Fibroblast of peridontal ligament (primary cell): ENCODE measurements around the gene LDLRAD2.
"Not testable (repeated sequence)": the region's sequence is repeated elsewhere in the genome, so short reads cannot be mapped to it uniquely, and the experiment has no call there.

ENCODE experiments used
- DNase-seq: peaks from one replicate; pipeline ENCODE4 v3.0.0-alpha.2; 2010; ENCODE audit errors: extremely low read depth

Gene LDLRAD2

GRCh38 chr1:21811875-21812305, at the start of gene LDLRAD2:
Gene LDLRAD2, plus strand, starts transcription at chr1:21812265. Its CDS starts 187 bp downstream, at chr1:21812452.
- DNase-seq = peak; percentile 51

GRCh38 chr1:21763236-21763635, 48.8 kb upstream of the LDLRAD2 start:
- DNase-seq = no peak

GRCh38 chr1:21763694-21764419, 48.2 kb upstream of the LDLRAD2 start:
- DNase-seq = no peak

- peak; percentile 98 for DNase-seq
These were observed 47.2 kb upstream of the LDLRAD2 start for GRCh38 chr1:21764615-21765423.

- DNase-seq = no peak
These were observed 45.9 kb upstream of the LDLRAD2 start for GRCh38 chr1:21766210-21766609.

- not testable (repeated sequence) for DNase-seq
These were observed 45.0 kb upstream of the LDLRAD2 start for GRCh38 chr1:21767106-21767505.

GRCh38 chr1:21770201-21770600, 41.9 kb upstream of the LDLRAD2 start:
- no peak for DNase-seq

GRCh38 chr1:21770602-21771001, 41.5 kb upstream of the LDLRAD2 start:
- DNase-seq = not testable (repeated sequence)

GRCh38 chr1:21771672-21772071, 40.4 kb upstream of the LDLRAD2 start:
- DNase-seq = not testable (repeated sequence)

GRCh38 chr1:21773585-21773984, 38.5 kb upstream of the LDLRAD2 start:
- DNase-seq = no peak

GRCh38 chr1:21774835-21775549, 37.1 kb upstream of the LDLRAD2 start:
- no peak for DNase-seq

- DNase-seq = no peak
These were observed 36.5 kb upstream of the LDLRAD2 start for GRCh38 chr1:21775550-21775914.

GRCh38 chr1:21775985-21776562, 36.0 kb upstream of the LDLRAD2 start:
- peak; percentile 80 for DNase-seq

GRCh38 chr1:21776925-21777324, 35.1 kb upstream of the LDLRAD2 start:
- DNase-seq = not testable (repeated sequence)

- DNase-seq = no peak
These were observed 33.7 kb upstream of the LDLRAD2 start for GRCh38 chr1:21778405-21778727.

GRCh38 chr1:21779613-21780521, 32.2 kb upstream of the LDLRAD2 start:
- no peak for DNase-seq

- peak; percentile 65 for DNase-seq
These were observed 30.2 kb upstream of the LDLRAD2 start for GRCh38 chr1:21781815-21782348.

- peak; percentile 65 for DNase-seq
These were observed 29.7 kb upstream of the LDLRAD2 start for GRCh38 chr1:21782349-21782867.

- DNase-seq = peak; percentile 97
These were observed 29.0 kb upstream of the LDLRAD2 start, which contains the start of gene USP48 for GRCh38 chr1:21782868-21783678. Gene USP48, minus strand, starts transcription at chr1:21783149. Its CDS starts 192 bp downstream, at chr1:21782957.
